H1 (cell line): ENCODE data around the gene PEAK1. TPM values are rescaled to one million over a fixed set of nuclear protein-coding genes. Genes with fewer than 3 reads are reported as not detected.

ENCODE experiments used
- CTCF ChIA-PET: fragments of 300-600 bp; sonication (Branson Sonifier 250); formaldehyde crosslinking; loops from one replicate; lab custom pipeline; 2021; ENCODE audit not compliant: partially characterized antibody; lab: Charles Lee
- POLR2A ChIA-PET: fragments of 300-600 bp; sonication (Branson Sonifier 250); formaldehyde crosslinking; loops from one replicate; lab custom pipeline; 2021; ENCODE audit warnings: inconsistent platforms; ENCODE audit not compliant: partially characterized antibody; lab: Charles Lee
- DNase-seq, 2 experiments: peaks; one replicate each; pipeline versions ENCODE4 v3.0.0 to v3.0.0-alpha.2; 2010 to 2022; ENCODE audit warnings: low spot score in 2 of 2, low read depth in 1 of 2, mixed read lengths in 1 of 2
- FAIRE-seq: peaks from 2 replicates; lab custom pipeline; 2011; peaks lifted over from hg19 to GRCh38; lab: Jason Lieb, UNC
- H2AFZ ChIP-seq: 2 replicates; pipeline ENCODE4 v1.8.1; 2012; ENCODE audit warnings: low read length, inconsistent platforms
- H2AK5ac ChIP-seq: 2 replicates; pipeline ENCODE4 v1.6.1; 2013; ENCODE audit warnings: low read depth, low read length
- H2BK120ac ChIP-seq: replicated peaks from 2 replicates; pipeline ENCODE3; 2013; ENCODE audit warnings: low read depth, low read length, inconsistent platforms
- H2BK12ac ChIP-seq: 2 replicates; pipeline ENCODE4 v1.6.1; 2013; ENCODE audit warnings: low read depth, low read length
- H2BK15ac ChIP-seq: 2 replicates; pipeline ENCODE4 v1.6.1; 2013; ENCODE audit warnings: low read length
- H2BK20ac ChIP-seq: 2 replicates; pipeline ENCODE4 v1.6.1; 2013; ENCODE audit warnings: low read length
- H2BK5ac ChIP-seq: 2 replicates; pipeline ENCODE4 v1.6.1; 2013; ENCODE audit warnings: low read depth, low read length
- H3K14ac ChIP-seq: 2 replicates; pipeline ENCODE4 v1.6.1; 2013; ENCODE audit warnings: inconsistent platforms; ENCODE audit not compliant: insufficient read length
- H3K18ac ChIP-seq: 2 replicates; pipeline ENCODE4 v1.6.1; 2013; ENCODE audit warnings: low read length; ENCODE audit errors: extremely low read depth
- H3K23ac ChIP-seq: 2 replicates; pipeline ENCODE4 v1.6.1; 2013; ENCODE audit warnings: inconsistent platforms; ENCODE audit not compliant: insufficient read length
- H3K23me2 ChIP-seq: 2 replicates; pipeline ENCODE4 v1.6.1; 2013; ENCODE audit warnings: low read depth, low read length
- H3K27ac ChIP-seq: 2 replicates; pipeline ENCODE4 v1.6.1; 2011; ENCODE audit warnings: low read depth, low read length, inconsistent platforms
- H3K27me3 ChIP-seq, 4 experiments: replicated peaks in 1 of 4; 1 replicate in 1 of 4; 2 replicates in 3 of 4; pipeline versions ENCODE4 v1.6.1 to v1.8.1; 2011 to 2013; ENCODE audit warnings: low read length in 3 of 4, mild to moderate bottlenecking in 3 of 4, inconsistent platforms in 2 of 4, mixed read lengths in 2 of 4, moderate library complexity in 1 of 4; ENCODE audit not compliant: control insufficient read depth in 3 of 4, insufficient read depth in 3 of 4; ENCODE audit errors: extremely low read depth in 1 of 4
- H3K36me3 ChIP-seq, 4 experiments: 2 replicates each; pipeline versions ENCODE4 v1.6.1 to v1.8.1; 2011 to 2013; ENCODE audit warnings: mild to moderate bottlenecking in 4 of 4, low read length in 3 of 4, moderate library complexity in 2 of 4, control low read depth in 1 of 4, inconsistent platforms in 1 of 4; ENCODE audit not compliant: insufficient read depth in 4 of 4, control insufficient read depth in 2 of 4
- H3K4ac ChIP-seq: replicated peaks from 2 replicates; pipeline ENCODE3; 2013; ENCODE audit warnings: low read length, low read depth, mixed read lengths, inconsistent platforms; ENCODE audit not compliant: insufficient read length
- H3K4me1 ChIP-seq, 4 experiments: replicated peaks in 1 of 4; 1 replicate in 1 of 4; 2 replicates in 3 of 4; pipeline versions ENCODE4 v1.6.1 to v1.8.1; 2011 to 2013; ENCODE audit warnings: low read length in 3 of 4, inconsistent platforms in 2 of 4, mixed read lengths in 1 of 4; ENCODE audit not compliant: insufficient read depth in 4 of 4, control insufficient read depth in 3 of 4
- H3K4me2 ChIP-seq, 2 experiments: 2 replicates each; pipeline versions ENCODE4 v1.6.1 to v1.8.1; 2011 to 2013; ENCODE audit warnings: low read depth in 2 of 2, low read length in 2 of 2, control low read depth in 1 of 2, inconsistent platforms in 1 of 2, mild to moderate bottlenecking in 1 of 2; ENCODE audit not compliant: insufficient read depth in 1 of 2
- H3K4me3 ChIP-seq, 4 experiments: fragments of 200-600, 300-600 bp in 1 of 4; sonication (generic), shearing (Covaris generic), sonication (Bioruptor Twin) in 1 of 4; 2 replicates each; pipeline versions ENCODE4 v1.5.1 to v1.8.1; 2011 to 2016; ENCODE audit warnings: low read length in 4 of 4, low read depth in 3 of 4, control low read depth in 2 of 4, inconsistent platforms in 2 of 4, mild to moderate bottlenecking in 2 of 4, mixed read lengths in 1 of 4, moderate library complexity in 1 of 4; ENCODE audit not compliant: insufficient read depth in 2 of 4; ENCODE audit errors: extremely low read depth in 1 of 4
- H3K56ac ChIP-seq: replicated peaks from 2 replicates; pipeline ENCODE3; 2013; ENCODE audit warnings: low read depth, mild to moderate bottlenecking, mixed read lengths, low read length, inconsistent platforms; ENCODE audit not compliant: insufficient read length
- H3K79me1 ChIP-seq: 2 replicates; pipeline ENCODE4 v1.6.1; 2013; ENCODE audit warnings: low read depth, low read length, control low read depth
- H3K79me2 ChIP-seq, 2 experiments: 2 replicates each; pipeline versions ENCODE4 v1.6.1 to v1.8.1; 2012 to 2013; ENCODE audit warnings: low read length in 2 of 2, mild to moderate bottlenecking in 2 of 2, inconsistent platforms in 1 of 2; ENCODE audit not compliant: insufficient read depth in 2 of 2, control insufficient read depth in 1 of 2
- H3K9ac ChIP-seq, 4 experiments: replicated peaks in 1 of 4; 1 replicate in 1 of 4; 2 replicates in 3 of 4; pipeline versions ENCODE4 v1.6.1 to v1.8.1; 2011 to 2013; ENCODE audit warnings: low read depth in 3 of 4, low read length in 3 of 4, control low read depth in 2 of 4, mild to moderate bottlenecking in 2 of 4, moderate library complexity in 2 of 4, inconsistent platforms in 1 of 4; ENCODE audit errors: extremely low read depth in 1 of 4
- H3K9me3 ChIP-seq, 2 experiments: 2 replicates each; pipeline versions ENCODE4 v1.6.1 to v1.8.1; 2012 to 2013; ENCODE audit warnings: mild to moderate bottlenecking in 2 of 2, moderate library complexity in 2 of 2, control low read depth in 1 of 2, inconsistent platforms in 1 of 2, low read depth in 1 of 2, low read length in 1 of 2, mixed read lengths in 1 of 2; ENCODE audit not compliant: insufficient read depth in 2 of 2
- H4K20me1 ChIP-seq, 2 experiments: replicated peaks in 1 of 2; 2 replicates each; pipeline versions ENCODE3 to v1.8.1; 2011 to 2013; ENCODE audit warnings: inconsistent platforms in 2 of 2, low read length in 2 of 2, mild to moderate bottlenecking in 1 of 2; ENCODE audit not compliant: insufficient read depth in 2 of 2, control insufficient read depth in 1 of 2
- H4K5ac ChIP-seq: 2 replicates; pipeline ENCODE4 v1.6.1; 2013; ENCODE audit warnings: low read length, low read depth, mixed read lengths, inconsistent platforms; ENCODE audit not compliant: insufficient read length
- H4K8ac ChIP-seq: 2 replicates; pipeline ENCODE4 v1.8.0; 2013; ENCODE audit warnings: mild to moderate bottlenecking, moderate library complexity, low read length, inconsistent platforms; ENCODE audit not compliant: insufficient read depth; ENCODE audit errors: extremely low read depth
- H4K91ac ChIP-seq: replicated peaks from 2 replicates; pipeline ENCODE3; 2013; ENCODE audit warnings: low read length, mixed read lengths, inconsistent platforms; ENCODE audit not compliant: insufficient read length
- BRCA1 ChIP-seq: IDR thresholded peaks from 2 replicates; pipeline ENCODE4 v1.6.1; 2012; ENCODE audit warnings: low read depth, low read length, improper control_type of control experiment
- NRF1 ChIP-seq: IDR thresholded peaks from 2 replicates; pipeline ENCODE4 v1.6.1; 2011; ENCODE audit warnings: mild to moderate bottlenecking, low read depth, low read length, improper control_type of control experiment
- POLR2AphosphoS5 ChIP-seq: IDR thresholded peaks from 2 replicates; pipeline ENCODE4 v1.6.1; 2011; ENCODE audit warnings: low read depth, low read length
- WGBS, 2 experiments: shearing (Covaris generic) in 1 of 2; methylation state at CpG; one replicate each; pipeline versions ENCODE4 v1.1.6 to v1.1.7; 2013 to 2015; ENCODE audit warnings: low lambda C conversion rate in 2 of 2, mixed read lengths in 2 of 2, inconsistent platforms in 1 of 2, low coverage in 1 of 2, missing lambda C conversion rate in 1 of 2; ENCODE audit not compliant: insufficient replicate concordance in 2 of 2, insufficient coverage in 1 of 2, insufficient read length in 1 of 2; ENCODE audit errors: extremely low coverage in 1 of 2, missing lambda C conversion rate in 1 of 2; 5-methylcytosine and 5-hydroxymethylcytosine counted together
- polyA plus RNA-seq, 7 experiments: library from polyadenylated mRNA; depleted of rRNA in 3 of 7; stranded (reverse) in 5 of 7; unstranded in 2 of 7; fragments of >200 nt in 5 of 7; fragments of 200-250 nt in 2 of 7; gene quantifications; 1 replicate in 5 of 7; 2 replicates in 1 of 7; 4 replicates in 1 of 7; pipeline versions ENCODE4 v1.2.1 to v1.2.3, GENCODE V29; 2011 to 2013; ENCODE audit warnings: missing spikeins in 2 of 7, mixed read lengths in 2 of 7
- total RNA-seq: library from RNA; stranded (reverse); fragmentation: NEBNext Ultra II Directional; extraction: Animal tissue kit (Norgen Biotek cat#: 25700); gene quantifications from 2 replicates; pipeline ENCODE4 v1.2.1, GENCODE V29; 2021

Gene PEAK1
- total and polyA plus RNA-seq, 2 of the 8 experiments (the other 6 are each of a cell fraction or from before 2014, with no cell fraction given): 8.8 to 44.8 TPM

DNA sequence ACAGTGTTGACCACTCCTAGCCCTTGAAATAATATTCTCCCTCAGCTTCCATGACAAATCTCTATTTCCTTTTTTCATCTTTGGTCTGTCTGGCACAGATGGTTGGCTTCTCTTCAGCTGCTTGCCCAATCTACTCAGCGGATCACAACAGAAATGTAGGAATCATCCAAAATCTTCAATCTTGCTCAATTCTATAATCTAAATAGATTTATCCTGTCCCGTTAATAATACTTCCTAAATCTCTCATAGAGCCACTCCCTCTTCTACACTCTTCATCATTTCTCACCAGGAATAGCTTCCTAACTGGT is 3.8 kb downstream of the PEAK1 start:
- ChIA-PET CTCF (interaction anchor here (1.2 to 1.9 kb wide), 2 partner anchors 28 to 128 kb away, joined by 4 to 6 read pairs; no protein-coding TSS in a partner anchor), POLR2A (no interaction called here)
- H3K27me3 ChIP-seq: no peaks in the 10 kb centered on the region
- H2BK120ac ChIP-seq: no peak overlapping the region
- H3K9ac ChIP-seq: no peak overlapping the region
- H3K23me2 ChIP-seq: peaks cover 10% of the 10 kb centered on the region; the same call in 1 of the 2 replicates
- no peak overlapping the region for H3K23ac ChIP-seq
- H3K4me2 ChIP-seq: peak overlapping the region in 1 of 2 experiments; percentile 15; a peak in 1 of 4 replicates
- H4K8ac ChIP-seq: no peak overlapping the region
- DNase-seq (no peak), FAIRE-seq (no peak)
- no peak overlapping the region for H3K56ac ChIP-seq
- WGBS, 2 experiments: 91% methylated on average over 2 of the region's 2 CpGs; no CpG with 5 or more reads in 1 of the 2 experiments
- peaks cover 2% of the 10 kb centered on the region; the same call in 1 of the 2 replicates for H3K79me1 ChIP-seq
- H2AFZ ChIP-seq: no peak overlapping the region
- no peak overlapping the region for H4K91ac ChIP-seq
- H4K5ac ChIP-seq: no peak overlapping the region
- peaks cover 0 to 19% (median 8%) of the 10 kb centered on the region in 4 experiments; a peak in 4 of 7 replicates for H3K4me1 ChIP-seq
- H2BK12ac ChIP-seq: no peak overlapping the region
- no peak overlapping the region for H2BK20ac ChIP-seq
- H3K36me3 ChIP-seq: no peaks in the 10 kb centered on the region; a peak in 1 of 8 replicates
- H3K4me3 ChIP-seq: no peak overlapping the region
- H2BK5ac ChIP-seq: no peak overlapping the region
- no peak overlapping the region for H3K27ac ChIP-seq
- no peak overlapping the region for H2BK15ac ChIP-seq
- no peak overlapping the region for H3K14ac ChIP-seq
- H3K79me2 ChIP-seq: peaks cover 0 to 81% of the 10 kb centered on the region in 2 experiments; a peak in 3 of 4 replicates
- no peak overlapping the region for H3K18ac ChIP-seq
- no peak overlapping the region for H2AK5ac ChIP-seq
- peaks cover 13 to 17% of the 10 kb centered on the region in 2 experiments for H4K20me1 ChIP-seq
- H3K9me3 ChIP-seq: no peaks in the 10 kb centered on the region
- no peak overlapping the region for H3K4ac ChIP-seq
- TF ChIP-seq POLR2AphosphoS5 (no peak), NRF1 (no peak), BRCA1 (no peak)
